Measurements from ENCODE around the gene DIP2C.

DIP2C gene

DNA sequence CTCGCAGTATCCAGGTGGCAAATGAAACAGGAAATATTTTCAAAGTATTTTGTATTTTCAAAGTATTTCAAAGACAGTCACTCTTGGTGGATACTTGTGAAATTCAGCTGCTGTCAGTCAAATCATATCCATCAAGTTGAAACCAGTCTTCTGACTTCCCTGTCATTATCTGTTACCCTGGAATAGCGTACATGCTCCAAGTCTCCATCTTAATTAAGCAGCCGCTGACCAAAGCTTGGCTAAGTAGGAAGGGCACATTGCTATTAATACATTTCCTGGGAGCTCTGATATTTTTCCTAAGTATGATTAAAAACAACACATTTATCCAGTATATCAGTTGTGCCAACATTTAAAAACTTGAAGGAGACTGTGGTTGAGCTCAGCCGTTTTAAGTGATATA lies 442.0 kb downstream of the DIP2C start:
- Histone ChIP-seq H3K9me2 (replicated peaks; ENCODE audit: low read depth, low read length) (no peaks in the 10 kb centered on the region), H3K4me3 (ENCODE audit: low read length, poor library complexity, severe bottlenecking) (no peak overlapping the region), H3F3A (ENCODE audit: low read depth) (no peaks in the 10 kb centered on the region), H3K4me2 (ENCODE audit: low read depth, low read length, poor library complexity, severe bottlenecking) (no peak overlapping the region), H3K79me2 (ENCODE audit: insufficient read depth, low read length) (no peaks in the 10 kb centered on the region), H3K9me3 (ENCODE audit: insufficient read depth, low read depth, low read length) (no peaks in the 10 kb centered on the region), H3K27me3 (ENCODE audit: insufficient read depth, low read length, poor library complexity, severe bottlenecking) (no peaks in the 10 kb centered on the region), H2AFZ (ENCODE audit: low read length) (no peak overlapping the region), H3K4me1 (ENCODE audit: insufficient read depth, low read length, poor library complexity, severe bottlenecking) (peaks cover 9% of the 10 kb centered on the region), H4K20me1 (ENCODE audit: insufficient read depth, low read length, poor library complexity, severe bottlenecking) (no peaks in the 10 kb centered on the region), H3K36me3 (ENCODE audit: insufficient read depth, low read length) (peaks cover 56% of the 10 kb centered on the region; the same call in 1 of the 2 replicates), H3K9ac (ENCODE audit: low read depth, low read length, poor library complexity, severe bottlenecking) (no peak overlapping the region)
- TF ChIP-seq EZH2phosphoT487 (IDR thresholded peaks at IDR 0.05; ENCODE audit: borderline replicate concordance) = no peak
- TF ChIP-seq, protein P1, sequence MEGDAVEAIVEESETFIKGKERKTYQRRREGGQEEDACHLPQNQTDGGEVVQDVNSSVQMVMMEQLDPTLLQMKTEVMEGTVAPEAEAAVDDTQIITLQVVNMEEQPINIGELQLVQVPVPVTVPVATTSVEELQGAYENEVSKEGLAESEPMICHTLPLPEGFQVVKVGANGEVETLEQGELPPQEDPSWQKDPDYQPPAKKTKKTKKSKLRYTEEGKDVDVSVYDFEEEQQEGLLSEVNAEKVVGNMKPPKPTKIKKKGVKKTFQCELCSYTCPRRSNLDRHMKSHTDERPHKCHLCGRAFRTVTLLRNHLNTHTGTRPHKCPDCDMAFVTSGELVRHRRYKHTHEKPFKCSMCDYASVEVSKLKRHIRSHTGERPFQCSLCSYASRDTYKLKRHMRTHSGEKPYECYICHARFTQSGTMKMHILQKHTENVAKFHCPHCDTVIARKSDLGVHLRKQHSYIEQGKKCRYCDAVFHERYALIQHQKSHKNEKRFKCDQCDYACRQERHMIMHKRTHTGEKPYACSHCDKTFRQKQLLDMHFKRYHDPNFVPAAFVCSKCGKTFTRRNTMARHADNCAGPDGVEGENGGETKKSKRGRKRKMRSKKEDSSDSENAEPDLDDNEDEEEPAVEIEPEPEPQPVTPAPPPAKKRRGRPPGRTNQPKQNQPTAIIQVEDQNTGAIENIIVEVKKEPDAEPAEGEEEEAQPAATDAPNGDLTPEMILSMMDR (conservative IDR thresholded peaks at IDR 0.05; ENCODE audit: low read length) = no peak

DNA sequence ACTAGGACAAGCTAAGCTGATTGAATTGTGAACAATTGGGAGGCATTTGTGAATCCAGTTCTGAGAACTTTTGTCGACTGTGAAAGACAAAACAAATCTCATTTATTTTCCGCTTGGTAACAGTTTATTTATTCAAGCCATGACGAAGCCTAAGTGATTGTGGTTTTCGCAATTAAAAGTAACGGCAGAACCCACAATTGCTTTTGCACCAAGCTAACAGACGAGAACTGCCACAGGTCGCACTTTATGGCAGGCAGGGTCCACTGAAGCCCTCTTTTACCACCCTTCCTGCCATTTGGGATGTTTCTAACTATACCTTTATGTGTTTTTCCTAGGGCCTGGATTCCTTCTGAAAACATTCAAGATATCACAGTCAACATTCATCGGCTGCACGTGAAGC lies 443.0 kb downstream of the DIP2C start:
- no peak overlapping the region for H3K4me3 ChIP-seq (ENCODE audit: low read length, poor library complexity, severe bottlenecking)
- TF ChIP-seq, protein P1 (conservative IDR thresholded peaks at IDR 0.05; ENCODE audit: low read length) = no peak
- no peak for TF ChIP-seq EZH2phosphoT487 (IDR thresholded peaks at IDR 0.05; ENCODE audit: borderline replicate concordance)
- H3K27me3 ChIP-seq (ENCODE audit: insufficient read depth, low read length, poor library complexity, severe bottlenecking) = no peaks in the 10 kb centered on the region
- no peak overlapping the region for H2AFZ ChIP-seq (ENCODE audit: low read length)
- H3K36me3 ChIP-seq (ENCODE audit: insufficient read depth, low read length) = peaks cover 56% of the 10 kb centered on the region; the same call in 1 of the 2 replicates
- no peaks in the 10 kb centered on the region for H3K79me2 ChIP-seq (ENCODE audit: insufficient read depth, low read length)
- H3K9me2 ChIP-seq (replicated peaks; ENCODE audit: low read depth, low read length) = no peaks in the 10 kb centered on the region
- no peak overlapping the region for H3K4me2 ChIP-seq (ENCODE audit: low read depth, low read length, poor library complexity, severe bottlenecking)
- peaks cover 9% of the 10 kb centered on the region for H3K4me1 ChIP-seq (ENCODE audit: insufficient read depth, low read length, poor library complexity, severe bottlenecking)
- H3F3A ChIP-seq (ENCODE audit: low read depth) = no peaks in the 10 kb centered on the region
- no peaks in the 10 kb centered on the region for H3K9me3 ChIP-seq (ENCODE audit: insufficient read depth, low read depth, low read length)
- H3K9ac ChIP-seq (ENCODE audit: low read depth, low read length, poor library complexity, severe bottlenecking) = no peak overlapping the region
- no peaks in the 10 kb centered on the region for H4K20me1 ChIP-seq (ENCODE audit: insufficient read depth, low read length, poor library complexity, severe bottlenecking)

DNA sequence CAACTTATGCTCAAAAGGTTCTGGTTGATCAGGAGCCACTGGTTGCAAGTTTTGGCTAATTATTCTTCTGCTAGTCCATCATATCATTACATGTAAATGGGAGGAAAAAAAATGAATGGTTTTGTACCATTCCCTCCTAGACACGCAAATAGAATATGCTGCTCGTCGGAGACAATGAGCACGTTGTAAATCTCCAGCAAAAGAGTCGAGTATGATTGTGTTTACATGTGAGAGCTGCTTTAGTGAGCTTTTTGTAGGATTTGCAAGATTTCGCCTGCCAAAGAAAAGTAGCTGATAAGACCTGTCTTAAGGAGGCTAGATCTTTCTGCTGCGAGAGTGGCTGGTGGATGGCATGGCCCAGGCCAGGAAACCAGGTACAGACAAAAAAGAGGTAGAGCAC lies 445.2 kb downstream of the DIP2C start:
- Histone ChIP-seq H3K9ac (ENCODE audit: low read depth, low read length, poor library complexity, severe bottlenecking) (no peak overlapping the region), H3K27me3 (ENCODE audit: insufficient read depth, low read length, poor library complexity, severe bottlenecking) (no peaks in the 10 kb centered on the region), H3K79me2 (ENCODE audit: insufficient read depth, low read length) (no peaks in the 10 kb centered on the region), H3K9me2 (replicated peaks; ENCODE audit: low read depth, low read length) (no peaks in the 10 kb centered on the region), H3K4me2 (ENCODE audit: low read depth, low read length, poor library complexity, severe bottlenecking) (no peak overlapping the region), H2AFZ (ENCODE audit: low read length) (no peak overlapping the region), H4K20me1 (ENCODE audit: insufficient read depth, low read length, poor library complexity, severe bottlenecking) (no peaks in the 10 kb centered on the region), H3K4me1 (ENCODE audit: insufficient read depth, low read length, poor library complexity, severe bottlenecking) (peaks cover 9% of the 10 kb centered on the region), H3K36me3 (ENCODE audit: insufficient read depth, low read length) (peaks cover 50% of the 10 kb centered on the region; the same call in 1 of the 2 replicates), H3K9me3 (ENCODE audit: insufficient read depth, low read depth, low read length) (no peaks in the 10 kb centered on the region), H3K4me3 (ENCODE audit: low read length, poor library complexity, severe bottlenecking) (no peak overlapping the region), H3F3A (ENCODE audit: low read depth) (no peaks in the 10 kb centered on the region)
- no peak for TF ChIP-seq EZH2phosphoT487 (IDR thresholded peaks at IDR 0.05; ENCODE audit: borderline replicate concordance)
- TF ChIP-seq, protein P1 (conservative IDR thresholded peaks at IDR 0.05; ENCODE audit: low read length) = no peak

Measured in Loucy (cell line).